HG03066 (cell line): Measurements from ENCODE around the gene ANGPTL1.

Experiments
- ATAC-seq: cut with Tn5 transposase; IDR thresholded peaks from one replicate; pipeline ENCODE4 v1.9.1; 2021; ENCODE audit warnings: low read depth; ENCODE audit not compliant: unreplicated experiment

ANGPTL1 gene

GRCh38 chr1:178870944-178871343, at the start of gene ANGPTL1:
TSS of gene ANGPTL1 (minus strand) at chr1:178871077. CDS start at chr1:178865776, 5,301 bp downstream.
- no peak for ATAC-seq

- no peak for ATAC-seq
These were observed 48.7 kb upstream of the ANGPTL1 start for GRCh38 chr1:178919581-178919980.

- ATAC-seq = no peak
These were observed 48.1 kb upstream of the ANGPTL1 start for GRCh38 chr1:178918955-178919354.

- no peak for ATAC-seq
These were observed 47.4 kb upstream of the ANGPTL1 start for GRCh38 chr1:178918308-178918707.

GRCh38 chr1:178916448-178917174, 45.7 kb upstream of the ANGPTL1 start:
- no peak for ATAC-seq

GRCh38 chr1:178912597-178912996, 41.7 kb upstream of the ANGPTL1 start:
- ATAC-seq = no peak

- ATAC-seq = no peak
These were observed 39.1 kb upstream of the ANGPTL1 start for GRCh38 chr1:178910023-178910422.

- ATAC-seq = no peak
These were observed 37.5 kb upstream of the ANGPTL1 start for GRCh38 chr1:178908358-178908757.

GRCh38 chr1:178901482-178902125, 30.7 kb upstream of the ANGPTL1 start:
- no peak for ATAC-seq

GRCh38 chr1:178899402-178899801, 28.5 kb upstream of the ANGPTL1 start:
- ATAC-seq = no peak

- ATAC-seq = no peak
These were observed 27.5 kb upstream of the ANGPTL1 start for GRCh38 chr1:178898401-178898800.

GRCh38 chr1:178895928-178896327, 25.1 kb upstream of the ANGPTL1 start:
- ATAC-seq = no peak

- ATAC-seq = no peak
These were observed 15.7 kb upstream of the ANGPTL1 start for GRCh38 chr1:178886551-178886950.

GRCh38 chr1:178885869-178886268, 15.0 kb upstream of the ANGPTL1 start:
- ATAC-seq = no peak

- ATAC-seq = no peak
These were observed 11.1 kb upstream of the ANGPTL1 start for GRCh38 chr1:178881950-178882349.

GRCh38 chr1:178877896-178878295, 7.0 kb upstream of the ANGPTL1 start:
- ATAC-seq = no peak

- ATAC-seq = no peak
These were observed 5.1 kb upstream of the ANGPTL1 start for GRCh38 chr1:178875936-178876335.

GRCh38 chr1:178874966-178875365, 4.1 kb upstream of the ANGPTL1 start:
- ATAC-seq = no peak

GRCh38 chr1:178871551-178872320, 859 bp upstream of the ANGPTL1 start:
- ATAC-seq = no peak

GRCh38 chr1:178870221-178870620, 656 bp downstream of the ANGPTL1 start:
- no peak for ATAC-seq

GRCh38 chr1:178869119-178869697, 1.7 kb downstream of the ANGPTL1 start:
- ATAC-seq = no peak
